GM19372 (cell line): ENCODE data around the gene EFNA1.

Source experiments
- ATAC-seq: cut with Tn5 transposase; IDR thresholded peaks from one replicate; pipeline ENCODE4 v1.9.1; 2021; ENCODE audit warnings: mild to moderate bottlenecking, low read depth, moderate library complexity; ENCODE audit not compliant: unreplicated experiment

Gene EFNA1

GRCh38 chr1:155127105-155127966, at the start of gene EFNA1:
Gene EFNA1 (plus strand): TSS chr1:155127876. CDS start chr1:155127978, 102 bp downstream.
- ATAC-seq: no peak

GRCh38 chr1:155078469-155079209, 49.0 kb upstream of the EFNA1 start, which contains the start of gene EFNA3:
Gene EFNA3 (plus strand): TSS chr1:155078837. CDS start chr1:155078942, 105 bp downstream.
- ATAC-seq: no peak

GRCh38 chr1:155079210-155079486, 48.5 kb upstream of the EFNA1 start:
- ATAC-seq: no peak

- no peak for ATAC-seq
Observed at GRCh38 chr1:155079487-155080311, 48.0 kb upstream of the EFNA1 start.

GRCh38 chr1:155080312-155081228, 47.1 kb upstream of the EFNA1 start:
- no peak for ATAC-seq

GRCh38 chr1:155081472-155082300, 46.0 kb upstream of the EFNA1 start:
- ATAC-seq: no peak

GRCh38 chr1:155082301-155083051, 45.2 kb upstream of the EFNA1 start:
- no peak for ATAC-seq

DNA sequence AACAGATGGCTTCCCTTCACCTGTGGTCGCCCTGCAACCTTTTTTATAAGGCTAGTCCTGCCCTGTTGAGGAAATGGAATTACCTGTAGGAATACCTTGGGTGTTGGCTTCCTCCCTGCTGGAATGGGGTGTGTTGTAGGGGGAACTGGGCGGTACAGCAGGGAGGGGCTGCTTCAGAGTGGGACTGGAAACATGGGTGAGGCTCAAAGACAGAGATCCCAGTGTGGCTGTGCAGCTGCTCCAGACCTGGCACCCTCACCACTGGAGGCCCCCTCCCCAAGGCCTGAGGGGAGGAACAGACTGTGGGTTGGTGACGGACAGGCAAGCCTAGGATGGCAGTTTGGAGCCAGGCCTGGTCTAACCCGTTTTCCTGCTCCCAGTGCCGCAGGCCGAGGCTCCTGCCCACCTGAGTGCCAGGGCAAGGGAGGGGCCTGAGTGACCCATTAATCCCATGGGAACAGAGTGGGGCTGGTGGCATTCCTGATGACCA, 44.6 kb upstream of the EFNA1 start:
- ATAC-seq: no peak

DNA sequence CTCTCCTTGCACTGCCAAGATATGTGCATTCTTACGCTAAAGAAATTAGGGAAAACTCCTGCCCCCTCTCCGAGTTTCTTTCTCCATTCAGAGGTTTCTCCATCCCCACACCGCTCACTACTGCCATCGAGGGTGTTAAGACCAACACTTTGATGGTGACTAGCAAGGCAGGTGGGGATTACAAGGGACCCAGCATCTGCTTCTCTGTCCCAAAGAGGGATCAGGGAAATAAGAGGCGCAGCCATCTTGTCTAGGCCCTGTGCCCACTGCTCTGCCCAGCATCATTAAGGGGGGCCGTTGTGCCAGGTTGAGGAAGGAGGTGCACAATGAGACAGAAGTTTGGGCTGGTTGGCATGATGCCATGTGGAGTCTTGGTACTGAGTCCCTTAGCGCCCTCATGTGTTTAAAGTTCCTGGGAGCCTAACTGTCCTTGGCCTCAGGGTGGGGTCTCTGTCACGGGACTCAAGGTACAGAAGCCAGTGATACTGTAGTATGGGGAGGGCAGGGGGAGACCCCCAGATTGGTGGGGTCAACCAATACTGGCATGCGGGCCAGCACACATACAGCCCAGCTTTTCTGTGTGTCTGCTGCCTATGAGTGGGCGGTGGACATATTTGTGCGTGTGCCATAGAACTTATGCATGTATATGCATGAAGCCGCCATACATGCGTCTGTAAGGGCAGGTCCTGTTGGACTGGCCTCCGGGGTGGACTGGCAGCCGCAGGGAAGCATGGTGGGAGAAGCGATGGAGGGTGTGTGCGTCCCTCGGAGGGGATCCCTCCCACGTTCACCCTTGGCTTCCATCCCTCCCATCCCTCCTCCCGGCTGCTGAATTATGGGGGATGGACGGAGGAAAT, 43.6 kb upstream of the EFNA1 start:
- no peak for ATAC-seq

DNA sequence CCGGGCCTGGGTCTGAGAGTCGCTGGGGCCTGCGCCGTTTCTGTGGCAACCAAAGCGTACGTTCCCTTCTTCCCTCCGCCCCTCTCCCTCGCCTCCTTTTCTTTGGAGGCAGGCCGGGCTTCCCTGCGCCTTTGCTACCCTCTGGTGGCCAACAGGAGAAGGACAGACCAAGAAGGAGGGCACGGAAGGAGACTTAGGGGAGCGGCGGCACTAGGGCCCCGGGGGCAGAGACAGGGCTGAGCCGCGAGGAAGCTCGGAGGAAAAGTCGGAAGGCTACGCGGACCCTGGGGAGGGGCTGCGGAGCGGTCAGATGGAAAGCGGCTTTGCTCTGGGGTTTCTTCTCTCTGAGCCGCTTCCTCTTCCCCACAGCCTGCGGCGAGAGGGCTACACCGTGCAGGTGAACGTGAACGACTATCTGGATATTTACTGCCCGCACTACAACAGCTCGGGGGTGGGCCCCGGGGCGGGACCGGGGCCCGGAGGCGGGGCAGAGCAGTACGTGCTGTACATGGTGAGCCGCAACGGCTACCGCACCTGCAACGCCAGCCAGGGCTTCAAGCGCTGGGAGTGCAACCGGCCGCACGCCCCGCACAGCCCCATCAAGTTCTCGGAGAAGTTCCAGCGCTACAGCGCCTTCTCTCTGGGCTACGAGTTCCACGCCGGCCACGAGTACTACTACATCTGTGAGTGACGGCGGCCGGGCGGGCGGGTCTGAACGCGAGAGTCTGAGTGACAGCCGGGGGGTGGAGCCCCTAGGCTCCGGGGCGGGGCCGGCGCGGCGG, 42.8 kb upstream of the EFNA1 start:
- ATAC-seq: peak; percentile 79

DNA sequence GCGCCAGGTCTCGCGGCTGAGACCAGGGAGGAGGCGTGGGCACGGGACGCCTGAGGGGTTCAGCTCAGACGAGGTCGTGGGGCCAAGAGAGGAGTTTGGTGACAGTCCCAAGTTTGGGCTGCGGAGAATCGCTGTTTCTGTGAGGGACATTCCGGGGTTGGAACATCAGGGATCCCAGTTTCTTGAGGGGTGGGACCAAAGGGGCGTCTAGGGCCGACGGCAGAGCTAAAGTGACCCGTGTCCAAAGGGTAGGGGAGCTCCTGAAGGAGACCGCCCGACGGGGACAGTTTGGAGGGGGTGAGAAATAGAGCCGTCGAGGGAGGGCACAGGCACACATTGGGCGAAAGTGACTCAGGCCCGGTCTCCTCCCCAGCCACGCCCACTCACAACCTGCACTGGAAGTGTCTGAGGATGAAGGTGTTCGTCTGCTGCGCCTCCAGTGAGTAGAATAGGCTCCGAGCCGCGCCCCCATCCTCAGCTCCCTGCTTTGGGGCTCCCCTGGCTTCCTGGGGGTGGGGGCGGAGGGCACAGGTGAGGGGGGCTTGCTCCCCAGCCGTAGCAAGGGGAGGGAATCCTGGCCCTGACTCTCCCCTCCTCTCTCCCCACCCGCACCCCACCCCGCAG, 42.1 kb upstream of the EFNA1 start:
- no peak for ATAC-seq

GRCh38 chr1:155086128-155086741, 41.4 kb upstream of the EFNA1 start:
- no peak for ATAC-seq

DNA sequence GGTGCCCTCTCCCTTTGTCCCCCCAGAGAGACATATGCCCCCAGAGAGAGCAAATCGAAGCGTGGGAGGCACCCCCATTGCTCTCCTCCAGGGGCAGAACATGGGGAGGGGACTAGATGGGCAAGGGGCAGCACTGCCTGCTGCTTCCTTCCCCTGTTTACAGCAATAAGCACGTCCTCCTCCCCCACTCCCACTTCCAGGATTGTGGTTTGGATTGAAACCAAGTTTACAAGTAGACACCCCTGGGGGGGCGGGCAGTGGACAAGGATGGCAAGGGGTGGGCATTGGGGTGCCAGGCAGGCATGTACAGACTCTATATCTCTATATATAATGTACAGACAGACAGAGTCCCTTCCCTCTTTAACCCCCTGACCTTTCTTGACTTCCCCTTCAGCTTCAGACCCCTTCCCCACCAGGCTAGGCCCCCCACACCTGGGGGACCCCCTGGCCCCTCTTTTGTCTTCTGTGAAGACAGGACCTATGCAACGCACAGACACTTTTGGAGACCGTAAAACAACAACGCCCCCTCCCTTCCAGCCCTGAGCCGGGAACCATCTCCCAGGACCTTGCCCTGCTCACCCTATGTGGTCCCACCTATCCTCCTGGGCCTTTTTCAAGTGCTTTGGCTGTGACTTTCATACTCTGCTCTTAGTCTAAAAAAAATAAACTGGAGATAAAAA, 40.7 kb upstream of the EFNA1 start:
- no peak for ATAC-seq

GRCh38 chr1:155091071-155092051, 36.3 kb upstream of the EFNA1 start:
- ATAC-seq: no peak
